Psoas muscle (tissue), 8 donors: ENCODE results near the gene ARHGAP32. TPM values are rescaled to one million over a fixed set of nuclear protein-coding genes. Genes with fewer than 3 reads are reported as not detected.

Experiments
- ATAC-seq, 4 donors: fragments of 200-7000 bp; cut with Tn5 transposase; one replicate each; pipeline ENCODE4 v1.9.1; 2020; ENCODE audit warnings: moderate library complexity in 3 of 4, mild to moderate bottlenecking in 2 of 4
- DNase-seq, 2 donors: peaks; one replicate each; pipeline ENCODE4 v3.0.0-alpha.2; 2020
- H3K27ac ChIP-seq: fragments of 200-600 bp; one replicate; pipeline ENCODE4 v1.8.0; 2022
- H3K27me3 ChIP-seq, 3 donors: fragments of 200-600 bp in 1 of 3; one replicate each; pipeline versions ENCODE4 v1.6.1 to v1.8.0; 2013 to 2022; ENCODE audit warnings: low read length in 2 of 3, mild to moderate bottlenecking in 2 of 3, moderate library complexity in 1 of 3; ENCODE audit not compliant: insufficient read depth in 3 of 3
- H3K36me3 ChIP-seq, 2 donors: fragments of 200-600 bp in 1 of 2; one replicate each; pipeline versions ENCODE4 v1.6.1 to v1.8.0; 2013 to 2022; ENCODE audit warnings: low read depth in 1 of 2, mild to moderate bottlenecking in 1 of 2, moderate library complexity in 1 of 2; ENCODE audit not compliant: insufficient read depth in 1 of 2
- H3K4me1 ChIP-seq: fragments of 200-600 bp; one replicate; pipeline ENCODE4 v1.8.0; 2022
- H3K4me3 ChIP-seq: fragments of 200-600 bp; one replicate; pipeline ENCODE4 v1.8.0; 2022; ENCODE audit warnings: mild to moderate bottlenecking
- H3K9me3 ChIP-seq: fragments of 200-600 bp; one replicate; pipeline ENCODE4 v1.8.0; 2022
- CTCF ChIP-seq: fragments of 200-600 bp; IDR thresholded peaks from one replicate; pipeline ENCODE4 v1.8.0; 2022; ENCODE audit warnings: antibody characterized with exemption
- WGBS, 3 donors: extraction: QIAGEN DNeasy Blood & Tissue Kit; methylation state at CpG; one replicate each; pipeline versions ENCODE4 v1.1.6 to v1.1.7; 2013; 5-methylcytosine and 5-hydroxymethylcytosine counted together
- intact Hi-C, 2 donors: fragments of 100-400 bp; cut with DNase I; formaldehyde crosslinking; loops; one replicate each; pipeline versions ENCODE4 v1.11.0 to v1.14.2; 2022
- polyA plus RNA-seq, 3 donors: library from polyadenylated mRNA; stranded (reverse); fragments of 200-250 nt; gene quantifications; one replicate each; pipeline ENCODE4 v1.2.3, GENCODE V29; 2013
- total RNA-seq, 4 donors: library from RNA; stranded (reverse); fragmentation: NEBNext Ultra II Directional in 2 of 4; extraction: Animal tissue kit (Norgen Biotek cat#: 25700) in 2 of 4; gene quantifications; one replicate each; pipeline versions ENCODE4 v1.2.1 to v1.2.4, GENCODE V29; 2021 to 2023
- donor health status: healthy with polysubstance abuse.
- donor health status: DM: no; HTN: no; CAD: no; lungs with moderate emphysema.
- donor health status: Bipolar disorder and iron deficiency.
- donor health status: healthy.
- donor health status: DM: yes; HTN: yes; CAD: no.
- donor health status: DM: no; HTN: no; CAD: no.
- donor health status: DM: no; HTN: no; CAD: no.
- donor health status: DM: yes; HTN: yes; CAD: no.

Gene ARHGAP32
- total and polyA plus RNA-seq, 7 donors, result 1.3 to 10.1 (median 6.4) TPM

GRCh38 chr11:129236850-129237249, 44.7 kb upstream of the ARHGAP32 start:
- H3K4me3 ChIP-seq, result no peak overlapping the region
- WGBS, 3 donors, result 95 to 96% (median 96%) methylated on average over 1 of the region's 1 CpG
- no peak overlapping the region for H3K27ac ChIP-seq
- H3K4me1 ChIP-seq, result peaks cover 4% of the 10 kb centered on the region
- no peaks in the 10 kb centered on the region for H3K27me3 ChIP-seq
- no peak for TF ChIP-seq CTCF
- ATAC-seq (no peak), DNase-seq (no peak)
- H3K9me3 ChIP-seq, result no peaks in the 10 kb centered on the region
- H3K36me3 ChIP-seq, result no peaks in the 10 kb centered on the region
- intact Hi-C loops, result loop anchor here in 1 of 2 donors (10.0 kb wide), 1 partner anchor 88 kb away; no protein-coding TSS in a partner anchor

- TF ChIP-seq CTCF, result no peak
- H3K4me1 ChIP-seq, result no peaks in the 10 kb centered on the region
- H3K27me3 ChIP-seq, result no peaks in the 10 kb centered on the region
- ATAC-seq (no peak), DNase-seq (no peak)
- no peaks in the 10 kb centered on the region for H3K36me3 ChIP-seq
- no peak overlapping the region for H3K27ac ChIP-seq
- 84 to 88% (median 87%) methylated on average over 5 of the region's 5 CpGs for WGBS, 3 donors
- H3K4me3 ChIP-seq, result no peak overlapping the region
- intact Hi-C loops, result loop anchor here in 1 of 2 donors (10.0 kb wide), 1 partner anchor 90 kb away; no protein-coding TSS in a partner anchor
- H3K9me3 ChIP-seq, result no peaks in the 10 kb centered on the region
Observed at GRCh38 chr11:129234978-129235377, 42.9 kb upstream of the ARHGAP32 start.

- Histone ChIP-seq H3K9me3 (peaks cover 16% of the 10 kb centered on the region), H3K4me3 (no peak overlapping the region), H3K36me3 (no peaks in the 10 kb centered on the region), H3K27ac (no peak overlapping the region), H3K4me1 (no peaks in the 10 kb centered on the region), H3K27me3 (no peaks in the 10 kb centered on the region)
- intact Hi-C loops, result loop anchor here in 1 of 2 donors (10.0 kb wide), 1 partner anchor 95 kb away; no protein-coding TSS in a partner anchor
- no peak for ATAC-seq
- no peak for TF ChIP-seq CTCF
- DNase-seq, result no peak
- 69 to 83% (median 77%) methylated on average over 6 of the region's 6 CpGs for WGBS, 3 donors
Observed at GRCh38 chr11:129230006-129230405, 37.9 kb upstream of the ARHGAP32 start.

GRCh38 chr11:129226207-129226798, 34.2 kb upstream of the ARHGAP32 start:
- intact Hi-C loops, result loop anchor here in 1 of 2 donors (5.0 kb wide), 1 partner anchor 106 kb away; no protein-coding TSS in a partner anchor

More at GRCh38 chr11:129226207-129226798, 34.2 kb upstream of the ARHGAP32 start:
- H3K36me3 ChIP-seq, result no peaks in the 10 kb centered on the region
- DNase-seq (no peak), ATAC-seq (no peak)
- no peak for TF ChIP-seq CTCF
- H3K9me3 ChIP-seq, result peaks cover 16% of the 10 kb centered on the region
- H3K27ac ChIP-seq, result no peak overlapping the region
- H3K4me3 ChIP-seq, result no peak overlapping the region
- no peaks in the 10 kb centered on the region for H3K27me3 ChIP-seq
- peaks cover 13% of the 10 kb centered on the region for H3K4me1 ChIP-seq
- WGBS, 3 donors, result 96 to 99% (median 99%) methylated on average over 2 of the region's 2 CpGs
